ENCODE measurements around the gene NOTCH4. TPM values are rescaled to one million over a fixed set of nuclear protein-coding genes. Genes with fewer than 3 reads are reported as not detected.

Gene NOTCH4
- total and polyA plus RNA-seq, 2 donors (not counting 3 experiments of a cell fraction or from before 2014, with no cell fraction given), result 41.7 to 114 TPM

DNA sequence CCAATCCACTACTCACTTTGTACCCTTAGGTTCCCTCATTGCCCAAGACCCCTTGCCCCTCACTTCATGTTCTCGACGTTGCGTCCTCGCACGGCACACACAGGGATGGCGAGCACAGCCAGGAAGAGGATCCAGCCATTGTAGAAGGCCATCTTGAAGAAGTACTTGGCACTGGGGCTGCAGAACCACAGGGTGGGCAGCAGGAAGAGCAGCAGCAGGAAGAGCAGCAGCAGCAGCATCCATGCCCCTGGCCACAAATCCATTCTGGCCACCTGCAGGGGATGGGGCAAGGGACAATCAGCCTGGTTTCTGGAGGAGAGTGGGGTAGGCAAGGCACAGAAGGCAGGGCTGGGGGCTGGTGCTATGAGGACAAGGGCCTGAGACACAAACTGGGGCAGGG, 52.6 kb downstream of the NOTCH4 start:
- no peaks in the 10 kb centered on the region for H3K27me3 ChIP-seq (ENCODE audit: control insufficient read depth in 2 of 2, insufficient read depth in 2 of 2, low read length in 2 of 2)
- peaks cover 15% of the 10 kb centered on the region for H3K79me2 ChIP-seq (ENCODE audit: control insufficient read depth, insufficient read depth, low read length)
- H3K9ac ChIP-seq (replicated peaks; ENCODE audit: extremely low read depth, insufficient read depth, low read length), result no peak overlapping the region
- CTCF ChIA-PET, result interaction anchor here (0.6 kb wide), 1 partner anchor 489 kb away, joined by 3 read pairs; no protein-coding TSS in a partner anchor
- no peak overlapping the region for H2AFZ ChIP-seq (ENCODE audit: low read depth, low read length)
- H4K20me1 ChIP-seq (replicated peaks; ENCODE audit: control insufficient read depth, extremely low read depth, insufficient read depth, low read length), result no peaks in the 10 kb centered on the region
- DNase-seq (ENCODE audit: low read depth, low spot score), result no peak
- no peak for FAIRE-seq
- dilution Hi-C loops (cut with MboI; ENCODE audit: extremely low pct_ligation_motif_present, low sequenced_read_pairs) (no loop called here), intact Hi-C loops (cut with micrococcal nuclease) (no loop called here)
- H3K9me1 ChIP-seq (replicated peaks; ENCODE audit: control insufficient read depth, extremely low read depth, insufficient read depth, low read length), result no peaks in the 10 kb centered on the region
- POLR2A ChIA-PET, result no interaction called here
- no TSS peak for BruUV-seq (replicated peaks)
- H3K4me3 ChIP-seq (replicated peaks in 1 of 3; ENCODE audit: insufficient read depth in 1 of 3, low read depth in 1 of 3, low read length in 3 of 3), result no peak overlapping the region
- no peaks in the 10 kb centered on the region for H3K9me3 ChIP-seq (replicated peaks; ENCODE audit: control insufficient read depth, insufficient read depth, low read length)
- peaks cover 7 to 20% of the 10 kb centered on the region in 2 experiments for H3K36me3 ChIP-seq (ENCODE audit: control insufficient read depth in 2 of 2, extremely low read depth in 1 of 2, insufficient read depth in 2 of 2, low read length in 2 of 2)
- no peak overlapping the region for H3K27ac ChIP-seq (ENCODE audit: insufficient read depth, low read depth, low read length)
- H3K4me2 ChIP-seq (ENCODE audit: insufficient read depth, low read length), result no peak overlapping the region
- TF ChIP-seq POLR2A (IDR thresholded peaks at IDR 0.05; ENCODE audit: low read depth, low read length) (no peak), FOS (IDR thresholded peaks at IDR 0.05; ENCODE audit: borderline replicate concordance, insufficient read depth, low read length) (no peak)
- H3K4me1 ChIP-seq (ENCODE audit: control insufficient read depth, extremely low read depth, insufficient read depth, low read length), result peaks cover 9% of the 10 kb centered on the region

DNA sequence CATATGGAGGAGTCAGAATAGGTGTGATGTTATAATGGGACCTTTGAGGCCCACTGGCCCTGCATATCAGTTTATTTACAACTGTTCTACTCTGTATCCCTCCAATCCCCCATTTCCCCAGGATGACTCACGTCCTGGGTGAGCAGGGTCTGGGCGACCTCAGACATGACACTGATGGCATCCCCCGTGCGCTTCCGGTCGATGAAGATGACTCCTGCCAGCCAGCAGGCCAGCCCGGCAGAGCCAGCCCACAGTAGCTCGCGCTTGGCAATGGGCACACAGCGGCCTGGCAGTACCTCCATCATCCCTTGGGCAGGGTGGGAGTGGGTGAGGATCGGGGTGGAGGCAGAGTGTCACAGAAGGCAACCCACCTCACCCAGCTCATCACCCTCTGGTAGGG, 53.6 kb downstream of the NOTCH4 start:
- Histone ChIP-seq H3K4me3 (replicated peaks in 1 of 3; ENCODE audit: insufficient read depth in 1 of 3, low read depth in 1 of 3, low read length in 3 of 3) (no peak overlapping the region), H3K4me2 (ENCODE audit: insufficient read depth, low read length) (no peak overlapping the region), H3K27me3 (ENCODE audit: control insufficient read depth in 2 of 2, insufficient read depth in 2 of 2, low read length in 2 of 2) (no peaks in the 10 kb centered on the region), H2AFZ (ENCODE audit: low read depth, low read length) (no peak overlapping the region), H3K27ac (ENCODE audit: insufficient read depth, low read depth, low read length) (no peak overlapping the region), H3K9me1 (replicated peaks; ENCODE audit: control insufficient read depth, extremely low read depth, insufficient read depth, low read length) (no peaks in the 10 kb centered on the region), H3K9me3 (replicated peaks; ENCODE audit: control insufficient read depth, insufficient read depth, low read length) (no peaks in the 10 kb centered on the region), H4K20me1 (replicated peaks; ENCODE audit: control insufficient read depth, extremely low read depth, insufficient read depth, low read length) (no peaks in the 10 kb centered on the region), H3K4me1 (ENCODE audit: control insufficient read depth, extremely low read depth, insufficient read depth, low read length) (peaks cover 7% of the 10 kb centered on the region), H3K36me3 (ENCODE audit: control insufficient read depth in 2 of 2, extremely low read depth in 1 of 2, insufficient read depth in 2 of 2, low read length in 2 of 2) (peaks cover 7 to 21% of the 10 kb centered on the region in 2 experiments), H3K79me2 (ENCODE audit: control insufficient read depth, insufficient read depth, low read length) (peaks cover 11% of the 10 kb centered on the region), H3K9ac (replicated peaks; ENCODE audit: extremely low read depth, insufficient read depth, low read length) (no peak overlapping the region)
- ChIA-PET CTCF (interaction anchor here (0.6 kb wide), 1 partner anchor 488 kb away, joined by 3 read pairs; no protein-coding TSS in a partner anchor), POLR2A (no interaction called here)
- no TSS peak for BruUV-seq (replicated peaks)
- DNase-seq (ENCODE audit: low read depth, low spot score), result no peak
- intact Hi-C loops (cut with micrococcal nuclease), result no loop called here
- dilution Hi-C loops (cut with MboI; ENCODE audit: extremely low pct_ligation_motif_present, low sequenced_read_pairs), result no loop called here
- FAIRE-seq, result no peak
- TF ChIP-seq, protein P1, sequence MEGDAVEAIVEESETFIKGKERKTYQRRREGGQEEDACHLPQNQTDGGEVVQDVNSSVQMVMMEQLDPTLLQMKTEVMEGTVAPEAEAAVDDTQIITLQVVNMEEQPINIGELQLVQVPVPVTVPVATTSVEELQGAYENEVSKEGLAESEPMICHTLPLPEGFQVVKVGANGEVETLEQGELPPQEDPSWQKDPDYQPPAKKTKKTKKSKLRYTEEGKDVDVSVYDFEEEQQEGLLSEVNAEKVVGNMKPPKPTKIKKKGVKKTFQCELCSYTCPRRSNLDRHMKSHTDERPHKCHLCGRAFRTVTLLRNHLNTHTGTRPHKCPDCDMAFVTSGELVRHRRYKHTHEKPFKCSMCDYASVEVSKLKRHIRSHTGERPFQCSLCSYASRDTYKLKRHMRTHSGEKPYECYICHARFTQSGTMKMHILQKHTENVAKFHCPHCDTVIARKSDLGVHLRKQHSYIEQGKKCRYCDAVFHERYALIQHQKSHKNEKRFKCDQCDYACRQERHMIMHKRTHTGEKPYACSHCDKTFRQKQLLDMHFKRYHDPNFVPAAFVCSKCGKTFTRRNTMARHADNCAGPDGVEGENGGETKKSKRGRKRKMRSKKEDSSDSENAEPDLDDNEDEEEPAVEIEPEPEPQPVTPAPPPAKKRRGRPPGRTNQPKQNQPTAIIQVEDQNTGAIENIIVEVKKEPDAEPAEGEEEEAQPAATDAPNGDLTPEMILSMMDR (IDR thresholded peaks at IDR 0.05; ENCODE audit: extremely low read depth in 1 of 2, insufficient read depth in 1 of 2, low read depth in 1 of 2, low read length in 2 of 2), result no peak
- TF ChIP-seq EZH2 (IDR thresholded peaks at IDR 0.05; ENCODE audit: borderline replicate concordance, low read depth, low read length, severe bottlenecking) (no peak), POLR2AphosphoS5 (IDR thresholded peaks at IDR 0.05; ENCODE audit: insufficient read depth, low read depth, low read length) (no peak), FOS (IDR thresholded peaks at IDR 0.05; ENCODE audit: borderline replicate concordance, insufficient read depth, low read length) (no peak), GATA2 (IDR thresholded peaks at IDR 0.05; ENCODE audit: insufficient read depth, insufficient read length, low read depth, low read length) (no peak), POLR2A (IDR thresholded peaks at IDR 0.05; ENCODE audit: low read depth, low read length) (no peak), MYC (IDR thresholded peaks at IDR 0.05; ENCODE audit: low read depth, low read length) (no peak), JUN (IDR thresholded peaks at IDR 0.05; ENCODE audit: borderline replicate concordance, insufficient read depth, insufficient read length, low read depth) (no peak)
- TF ChIP-seq, protein P2, sequence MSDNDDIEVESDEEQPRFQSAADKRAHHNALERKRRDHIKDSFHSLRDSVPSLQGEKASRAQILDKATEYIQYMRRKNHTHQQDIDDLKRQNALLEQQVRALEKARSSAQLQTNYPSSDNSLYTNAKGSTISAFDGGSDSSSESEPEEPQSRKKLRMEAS (IDR thresholded peaks at IDR 0.05; ENCODE audit: insufficient read depth, insufficient read length), result no peak

All from endothelial cell of umbilical vein (primary cell).